Right lobe of liver (tissue), 6 donors: ENCODE data around the gene SLC47A2. TPM values are rescaled to one million over a fixed set of nuclear protein-coding genes. Genes with fewer than 3 reads are reported as not detected.
A peak's percentile ranks its signal among the peaks of the same experiment; 100 is the strongest.
"Not testable (repeated sequence)": the region's sequence is repeated elsewhere in the genome, so short reads cannot be mapped to it uniquely, and the experiment has no call there.

ENCODE experiments used
- ATAC-seq, 4 donors: fragments of 200-7000 bp; cut with Tn5 transposase; one replicate each; pipeline ENCODE4 v1.9.1; 2020; ENCODE audit warnings: mild to moderate bottlenecking in 4 of 4, moderate library complexity in 4 of 4
- DNase-seq, 3 donors: peaks; one replicate each; pipeline ENCODE4 v3.0.0-alpha.2; 2020
- H3K27ac ChIP-seq, 3 donors: fragments of 200-600 bp; one replicate each; pipeline ENCODE4 v1.8.0; 2022
- H3K27me3 ChIP-seq, 2 donors: fragments of 200-600 bp; one replicate each; pipeline ENCODE4 v1.8.0; 2022
- H3K36me3 ChIP-seq, 4 donors: fragments of 200-600 bp; sonication (generic) in 1 of 4; one replicate each; pipeline versions ENCODE4 v1.5.1 to v1.8.0; 2017 to 2022; ENCODE audit warnings: control low read depth in 1 of 4
- H3K4me1 ChIP-seq, 4 donors: fragments of 200-600 bp; sonication (generic) in 1 of 4; one replicate each; pipeline versions ENCODE4 v1.5.1 to v1.8.0; 2017 to 2022; ENCODE audit warnings: control low read depth in 1 of 4
- H3K4me3 ChIP-seq, 3 donors: fragments of 200-600 bp; one replicate each; pipeline ENCODE4 v1.8.0; 2022
- H3K9me3 ChIP-seq, 4 donors: fragments of 200-600 bp; sonication (generic) in 1 of 4; one replicate each; pipeline versions ENCODE4 v1.5.1 to v1.8.0; 2017 to 2022; ENCODE audit warnings: control low read depth in 1 of 4
- POLR2A ChIP-seq: fragments of 450-650 bp; IDR thresholded peaks from one replicate; pipeline ENCODE4 v1.6.1; 2017; ENCODE audit warnings: antibody characterized with exemption, mild to moderate bottlenecking
- WGBS: methylation state at CpG from one replicate; pipeline ENCODE4 v1.1.6; 2018; ENCODE audit warnings: low coverage, low lambda C conversion rate; ENCODE audit not compliant: insufficient coverage; ENCODE audit errors: missing lambda C conversion rate; 5-methylcytosine and 5-hydroxymethylcytosine counted together
- intact Hi-C, 2 donors: fragments of 100-400 bp; cut with DNase I; formaldehyde crosslinking; loops; one replicate each; pipeline versions ENCODE4 v1.11.2 to v1.14.1; 2022
- total RNA-seq, 6 experiments: library from RNA; depleted of rRNA in 2 of 6; stranded (reverse); fragments of >200 nt in 2 of 6; fragmentation: NEBNext Ultra II Directional in 3 of 6; extraction: Animal tissue kit (Norgen Biotek cat#: 25700) in 3 of 6; gene quantifications; one replicate each; pipeline versions ENCODE4 v1.1.0 to v1.2.4, GENCODE V29; 2016 to 2023
- TF ChIP-seq, protein P1 (sequence below), 4 donors: fragments of 200-600 bp in 3 of 4; fragments of 450-650 bp in 1 of 4; IDR thresholded peaks; one replicate each; pipeline versions ENCODE4 v1.5.1 to v1.8.0; 2016 to 2022; ENCODE audit warnings: antibody characterized with exemption in 4 of 4, mild to moderate bottlenecking in 2 of 4
- donor health status: DM: no; HTN: yes; CAD: no.
- donor health status: DM: no; HTN: no; CAD: no.
- donor health status: DM: no; HTN: no; CAD: no.
- donor health status: DM: no; HTN: yes; CAD: no.
- donor health status: DM: no; HTN: yes; CAD: no.

SLC47A2 gene
- total RNA-seq, 6 experiments from 2014 or later = not detected

DNA sequence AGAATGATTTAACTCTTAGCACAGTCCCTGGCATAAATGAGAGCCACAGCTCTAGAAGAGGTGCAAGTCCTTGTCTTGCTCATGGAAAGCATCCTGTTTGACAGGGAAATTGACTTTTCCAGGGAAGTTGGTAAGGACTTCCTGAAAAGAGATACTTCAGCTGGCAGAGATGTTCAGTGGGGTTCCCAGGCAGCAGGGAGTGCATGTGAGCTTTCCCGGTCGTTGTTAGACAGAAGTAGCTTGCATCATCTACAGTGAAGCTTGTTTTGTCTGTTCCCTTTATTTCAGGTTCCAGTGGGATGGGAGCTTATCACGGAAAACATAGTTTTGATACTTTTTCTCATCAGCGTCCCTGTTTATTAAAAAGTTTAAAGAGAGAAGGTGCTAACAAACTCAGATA is 45.0 kb downstream of the SLC47A2 start:
- ATAC-seq = peak; percentile 51 to 61 (median 54)
- peaks cover 0 to 24% (median 3%) of the 10 kb centered on the region in 4 donors for H3K36me3 ChIP-seq
- no peak overlapping the region for H3K4me3 ChIP-seq
- intact Hi-C loops = no loop called here
- 30% methylated on average over 4 of the region's 4 CpGs for WGBS
- peak overlapping the region; percentile 41 to 73 (median 54) for H3K27ac ChIP-seq
- no peak for TF ChIP-seq POLR2A
- TF ChIP-seq, protein P1, sequence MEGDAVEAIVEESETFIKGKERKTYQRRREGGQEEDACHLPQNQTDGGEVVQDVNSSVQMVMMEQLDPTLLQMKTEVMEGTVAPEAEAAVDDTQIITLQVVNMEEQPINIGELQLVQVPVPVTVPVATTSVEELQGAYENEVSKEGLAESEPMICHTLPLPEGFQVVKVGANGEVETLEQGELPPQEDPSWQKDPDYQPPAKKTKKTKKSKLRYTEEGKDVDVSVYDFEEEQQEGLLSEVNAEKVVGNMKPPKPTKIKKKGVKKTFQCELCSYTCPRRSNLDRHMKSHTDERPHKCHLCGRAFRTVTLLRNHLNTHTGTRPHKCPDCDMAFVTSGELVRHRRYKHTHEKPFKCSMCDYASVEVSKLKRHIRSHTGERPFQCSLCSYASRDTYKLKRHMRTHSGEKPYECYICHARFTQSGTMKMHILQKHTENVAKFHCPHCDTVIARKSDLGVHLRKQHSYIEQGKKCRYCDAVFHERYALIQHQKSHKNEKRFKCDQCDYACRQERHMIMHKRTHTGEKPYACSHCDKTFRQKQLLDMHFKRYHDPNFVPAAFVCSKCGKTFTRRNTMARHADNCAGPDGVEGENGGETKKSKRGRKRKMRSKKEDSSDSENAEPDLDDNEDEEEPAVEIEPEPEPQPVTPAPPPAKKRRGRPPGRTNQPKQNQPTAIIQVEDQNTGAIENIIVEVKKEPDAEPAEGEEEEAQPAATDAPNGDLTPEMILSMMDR (IDR thresholded peaks at IDR 0.05) = no peak
- DNase-seq = no peak
- H3K27me3 ChIP-seq = no peaks in the 10 kb centered on the region
- no peaks in the 10 kb centered on the region for H3K9me3 ChIP-seq
- H3K4me1 ChIP-seq = peaks cover 0 to 48% (median 19%) of the 10 kb centered on the region in 4 donors

DNA sequence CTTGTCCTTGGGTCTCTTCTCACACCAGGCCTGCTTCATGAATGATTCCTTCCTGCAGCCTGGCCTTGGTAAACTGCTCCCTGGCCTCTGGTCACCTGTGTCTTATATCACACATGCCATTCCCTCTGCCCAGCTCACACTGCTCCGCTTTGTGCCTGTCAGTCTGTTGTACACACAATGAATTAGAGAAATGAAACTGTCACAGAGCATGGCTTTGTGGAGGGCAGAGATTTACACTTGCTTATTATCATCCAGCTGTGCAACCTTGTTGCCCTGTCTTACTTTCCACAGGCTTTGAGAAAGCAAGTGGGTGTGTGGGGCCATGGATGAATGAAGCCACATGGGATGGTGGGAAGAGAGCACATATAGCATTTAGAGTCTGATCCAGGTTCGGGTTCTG is 45.5 kb downstream of the SLC47A2 start:
- intact Hi-C loops = no loop called here
- H3K36me3 ChIP-seq = peaks cover 0 to 23% (median under 1%) of the 10 kb centered on the region in 4 donors
- no peak overlapping the region for H3K4me3 ChIP-seq
- no peaks in the 10 kb centered on the region for H3K9me3 ChIP-seq
- TF ChIP-seq, protein P1 (IDR thresholded peaks at IDR 0.05) = no peak
- TF ChIP-seq POLR2A = no peak
- ATAC-seq (peak in 1 of 4 donors; percentile 3), DNase-seq (no peak)
- 67% methylated on average over 2 of the region's 2 CpGs for WGBS
- H3K27me3 ChIP-seq = no peaks in the 10 kb centered on the region
- peak overlapping the region; percentile 41 to 73 (median 54) for H3K27ac ChIP-seq
- H3K4me1 ChIP-seq = peaks cover 0 to 48% (median 19%) of the 10 kb centered on the region in 4 donors

- ATAC-seq = peak in 1 of 4 donors; percentile 5
- Histone ChIP-seq H3K27ac (peak overlapping the region in 1 of 3 donors; percentile 73), H3K36me3 (peaks cover 0 to 21% (median 0%) of the 10 kb centered on the region in 4 donors), H3K4me1 (peaks cover 0 to 49% (median 19%) of the 10 kb centered on the region in 4 donors)
- 62% methylated on average over 3 of the region's 7 CpGs for WGBS
- DNase-seq, intact Hi-C loops, H3K27me3 ChIP-seq, H3K9me3 ChIP-seq, H3K4me3 ChIP-seq: not testable (repeated sequence)
Observed at GRCh38 chr17:19669680-19670079, 46.7 kb downstream of the SLC47A2 start.

DNA sequence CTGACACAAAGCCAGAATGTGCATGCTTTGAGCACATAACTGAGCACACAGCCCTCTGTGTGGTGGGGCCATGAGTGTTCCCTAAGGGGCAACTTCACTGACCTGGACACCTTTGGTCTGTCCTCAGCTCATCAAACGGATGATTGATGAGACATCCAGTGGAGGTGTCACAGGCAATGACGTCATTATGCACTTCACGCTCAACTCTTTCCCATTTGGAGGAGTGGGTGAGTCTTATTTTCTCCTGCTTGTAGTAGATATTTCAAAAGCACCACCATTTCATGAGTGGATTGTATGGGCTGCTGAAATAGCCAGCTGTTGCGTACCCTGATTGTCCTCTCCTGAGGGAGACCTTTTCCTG is 51.6 kb downstream of the SLC47A2 start:
- no peak for TF ChIP-seq POLR2A
- TF ChIP-seq, protein P1 (IDR thresholded peaks at IDR 0.05) = no peak
- Histone ChIP-seq H3K36me3 (peaks cover 0 to 38% (median 16%) of the 10 kb centered on the region in 4 donors), H3K4me3 (no peak overlapping the region), H3K27me3 (no peaks in the 10 kb centered on the region), H3K9me3 (no peaks in the 10 kb centered on the region), H3K27ac (no peak overlapping the region), H3K4me1 (peaks cover 0 to 53% (median 8%) of the 10 kb centered on the region in 4 donors)
- DNase-seq = no peak
- intact Hi-C loops = no loop called here
- ATAC-seq = no peak
- 90% methylated on average over 2 of the region's 4 CpGs for WGBS

DNA sequence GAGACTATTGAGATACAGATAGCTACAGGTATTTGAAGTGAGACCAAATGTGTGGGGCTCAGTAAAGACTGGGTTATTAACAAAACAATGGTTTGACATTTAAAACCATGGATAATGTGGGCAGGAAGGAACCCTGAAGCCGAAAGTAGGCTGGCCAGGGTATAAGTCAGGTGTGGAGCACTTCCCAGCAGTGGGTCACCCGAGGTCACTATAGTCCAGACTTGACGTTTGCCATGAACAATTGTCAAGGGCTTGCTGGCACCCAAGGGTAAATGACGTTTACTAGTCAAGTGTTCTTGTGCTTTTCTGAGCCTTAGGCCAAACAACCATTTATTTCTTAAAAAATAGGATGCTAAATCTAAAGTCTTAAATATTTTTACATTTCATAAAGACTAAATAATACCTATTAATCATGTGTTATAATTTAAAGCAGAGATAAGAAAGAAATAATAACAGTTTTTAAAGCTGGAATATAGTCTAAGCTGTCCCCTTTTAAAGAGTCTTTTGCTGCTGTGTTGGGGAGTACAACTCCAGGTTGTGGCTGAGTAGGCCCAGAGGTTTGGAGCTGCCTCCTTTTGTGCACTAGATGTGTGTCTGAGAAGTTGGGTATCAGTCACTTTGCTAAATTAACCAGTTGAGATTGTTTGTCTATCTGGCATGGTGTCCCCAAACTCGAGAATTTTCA is 52.1 kb downstream of the SLC47A2 start:
- H3K27ac ChIP-seq = no peak overlapping the region
- no peaks in the 10 kb centered on the region for H3K9me3 ChIP-seq
- whole genome bisulfite sequencing = 57% methylated on average over 4 of the region's 5 CpGs
- intact Hi-C loops = no loop called here
- H3K4me3 ChIP-seq = no peak overlapping the region
- H3K36me3 ChIP-seq = peaks cover 0 to 35% (median 16%) of the 10 kb centered on the region in 4 donors
- H3K27me3 ChIP-seq = no peaks in the 10 kb centered on the region
- DNase-seq (no peak), ATAC-seq (peak in 1 of 4 donors; percentile 7)
- TF ChIP-seq, protein P1 (IDR thresholded peaks at IDR 0.05) = no peak
- no peak for TF ChIP-seq POLR2A
- peaks cover 0 to 53% (median 11%) of the 10 kb centered on the region in 4 donors for H3K4me1 ChIP-seq
